Activated naive CD8-positive, alpha-beta T cell treated with anti-CD3 and anti-CD28 coated beads, Interleukin-2, amount 50 U/mL, for 24 hours (primary cell): ENCODE data around the gene GAS7.
"Not testable (repeated sequence)": the region's sequence is repeated elsewhere in the genome, so short reads cannot be mapped to it uniquely, and the experiment has no call there.

Source experiments
- ATAC-seq: fragments of 150-1000 bp; cut with Tn5 transposase; one replicate; pipeline ENCODE4 v1.10.0; 2021
- DNase-seq: peaks from one replicate; pipeline ENCODE4 v3.0.0; 2021
- H3K27ac Mint-ChIP-seq: one replicate; pipeline ENCODE4 v1.8.0; 2021; ENCODE audit warnings: mild to moderate bottlenecking, mixed read lengths
- H3K27me3 Mint-ChIP-seq: one replicate; pipeline ENCODE4 v1.8.0; 2021; ENCODE audit warnings: mixed read lengths
- H3K36me3 Mint-ChIP-seq: one replicate; pipeline ENCODE4 v1.8.0; 2021; ENCODE audit warnings: low read depth, mixed read lengths
- H3K4me1 Mint-ChIP-seq: one replicate; pipeline ENCODE4 v1.8.0; 2021; ENCODE audit warnings: mixed read lengths
- H3K4me3 Mint-ChIP-seq: one replicate; pipeline ENCODE4 v1.8.0; 2021; ENCODE audit warnings: mild to moderate bottlenecking, moderate library complexity, mixed read lengths
- H3K9me3 Mint-ChIP-seq: one replicate; pipeline ENCODE4 v1.8.0; 2021; ENCODE audit warnings: mixed read lengths

The GAS7 gene

GRCh38 chr17:10025976-10026901 is 172.2 kb downstream of the GAS7 start:
- Mint-ChIP-seq H3K4me1 (no peaks in the 10 kb centered on the region), H3K9me3 (no peaks in the 10 kb centered on the region), H3K27me3 (no peaks in the 10 kb centered on the region), H3K27ac (no peak overlapping the region), H3K36me3 (no peaks in the 10 kb centered on the region), H3K4me3 (no peak overlapping the region)
- DNase-seq (no peak), ATAC-seq (no peak)

GRCh38 chr17:10025224-10025623 is 173.2 kb downstream of the GAS7 start:
- H3K9me3 Mint-ChIP-seq: no peaks in the 10 kb centered on the region
- H3K36me3 Mint-ChIP-seq: no peaks in the 10 kb centered on the region
- no peak for DNase-seq
- H3K27ac Mint-ChIP-seq: no peak overlapping the region
- H3K4me3 Mint-ChIP-seq: no peak overlapping the region
- no peaks in the 10 kb centered on the region for H3K4me1 Mint-ChIP-seq
- no peaks in the 10 kb centered on the region for H3K27me3 Mint-ChIP-seq
- ATAC-seq: no peak

- Mint-ChIP-seq H3K27ac (no peak overlapping the region), H3K4me1 (peaks cover 1% of the 10 kb centered on the region), H3K36me3 (no peaks in the 10 kb centered on the region), H3K27me3 (no peaks in the 10 kb centered on the region), H3K9me3 (no peaks in the 10 kb centered on the region), H3K4me3 (no peak overlapping the region)
- ATAC-seq (no peak), DNase-seq (no peak)
Measured at GRCh38 chr17:10022416-10022815, 176.0 kb downstream of the GAS7 start.

GRCh38 chr17:10021272-10021984 is 177.0 kb downstream of the GAS7 start:
- H3K4me3 Mint-ChIP-seq: no peak overlapping the region
- H3K27me3 Mint-ChIP-seq: no peaks in the 10 kb centered on the region
- no peak overlapping the region for H3K27ac Mint-ChIP-seq
- no peaks in the 10 kb centered on the region for H3K36me3 Mint-ChIP-seq
- no peak for DNase-seq
- ATAC-seq: peak; percentile 24
- no peaks in the 10 kb centered on the region for H3K9me3 Mint-ChIP-seq
- H3K4me1 Mint-ChIP-seq: peaks cover 1% of the 10 kb centered on the region

- Mint-ChIP-seq H3K36me3 (no peaks in the 10 kb centered on the region), H3K9me3 (no peaks in the 10 kb centered on the region), H3K4me3 (no peak overlapping the region), H3K27ac (no peak overlapping the region), H3K27me3 (no peaks in the 10 kb centered on the region), H3K4me1 (peaks cover 3% of the 10 kb centered on the region)
- ATAC-seq (no peak), DNase-seq (no peak)
Measured at GRCh38 chr17:10019941-10020451, 178.4 kb downstream of the GAS7 start.

GRCh38 chr17:10018461-10018891 is 179.9 kb downstream of the GAS7 start:
- ATAC-seq (peak; percentile 24), DNase-seq (no peak)
- H3K9me3 Mint-ChIP-seq: no peaks in the 10 kb centered on the region
- H3K36me3 Mint-ChIP-seq: no peaks in the 10 kb centered on the region
- peaks cover 12% of the 10 kb centered on the region for H3K4me1 Mint-ChIP-seq
- no peak overlapping the region for H3K4me3 Mint-ChIP-seq
- H3K27me3 Mint-ChIP-seq: no peaks in the 10 kb centered on the region
- H3K27ac Mint-ChIP-seq: no peak overlapping the region

- DNase-seq, H3K9me3 Mint-ChIP-seq, H3K36me3 Mint-ChIP-seq, H3K4me3 Mint-ChIP-seq, H3K27me3 Mint-ChIP-seq, ATAC-seq, H3K27ac Mint-ChIP-seq: not testable (repeated sequence)
- peaks cover 17% of the 10 kb centered on the region for H3K4me1 Mint-ChIP-seq
Measured at GRCh38 chr17:10016958-10017570, 181.3 kb downstream of the GAS7 start.

GRCh38 chr17:10013365-10014112 is 184.9 kb downstream of the GAS7 start:
- Mint-ChIP-seq H3K4me1 (peaks cover 17% of the 10 kb centered on the region), H3K4me3 (no peak overlapping the region), H3K9me3 (no peaks in the 10 kb centered on the region), H3K27me3 (no peaks in the 10 kb centered on the region), H3K36me3 (no peaks in the 10 kb centered on the region), H3K27ac (peak overlapping the region; percentile 59)
- ATAC-seq (no peak), DNase-seq (no peak)

GRCh38 chr17:10010752-10011151 is 187.7 kb downstream of the GAS7 start:
- H3K9me3 Mint-ChIP-seq: no peaks in the 10 kb centered on the region
- H3K27ac Mint-ChIP-seq: no peak overlapping the region
- no peaks in the 10 kb centered on the region for H3K27me3 Mint-ChIP-seq
- no peak overlapping the region for H3K4me3 Mint-ChIP-seq
- H3K36me3 Mint-ChIP-seq: no peaks in the 10 kb centered on the region
- no peak for DNase-seq
- peaks cover 16% of the 10 kb centered on the region for H3K4me1 Mint-ChIP-seq
- ATAC-seq: no peak

- Mint-ChIP-seq H3K4me1 (no peaks in the 10 kb centered on the region), H3K4me3 (no peak overlapping the region)
Measured at GRCh38 chr17:10003705-10004104, 194.7 kb downstream of the GAS7 start.

GRCh38 chr17:10002567-10003360 is 195.6 kb downstream of the GAS7 start:
- H3K4me3 Mint-ChIP-seq, H3K4me1 Mint-ChIP-seq, H3K36me3 Mint-ChIP-seq, DNase-seq, H3K9me3 Mint-ChIP-seq, ATAC-seq, H3K27ac Mint-ChIP-seq, H3K27me3 Mint-ChIP-seq: not testable (repeated sequence)

More at GRCh38 chr17:10003705-10004104, 194.7 kb downstream of the GAS7 start:
- Mint-ChIP-seq H3K36me3 (no peaks in the 10 kb centered on the region), H3K9me3 (no peaks in the 10 kb centered on the region), H3K27ac (no peak overlapping the region), H3K27me3 (no peaks in the 10 kb centered on the region)
- DNase-seq: no peak
- no peak for ATAC-seq

- Mint-ChIP-seq H3K36me3 (no peaks in the 10 kb centered on the region), H3K4me3 (no peak overlapping the region), H3K9me3 (no peaks in the 10 kb centered on the region), H3K4me1 (no peaks in the 10 kb centered on the region), H3K27ac (no peak overlapping the region), H3K27me3 (no peaks in the 10 kb centered on the region)
- no peak for ATAC-seq
- DNase-seq: no peak
Measured at GRCh38 chr17:10001306-10001873, 197.0 kb downstream of the GAS7 start.

GRCh38 chr17:9999919-10000695 is 198.3 kb downstream of the GAS7 start:
- ATAC-seq (no peak), DNase-seq (no peak)
- Mint-ChIP-seq H3K27me3 (no peaks in the 10 kb centered on the region), H3K36me3 (no peaks in the 10 kb centered on the region), H3K9me3 (no peaks in the 10 kb centered on the region), H3K4me1 (no peaks in the 10 kb centered on the region), H3K4me3 (no peak overlapping the region), H3K27ac (no peak overlapping the region)
